Measurements from ENCODE around the gene CDS2. TPM values are rescaled to one million over a fixed set of nuclear protein-coding genes. Genes with fewer than 3 reads are reported as not detected.
A peak's percentile ranks its signal among the peaks of the same experiment; 100 is the strongest.

The CDS2 gene
- total and polyA plus RNA-seq, 2 of the 13 experiments (the other 11 are each of a cell fraction or from before 2014, with no cell fraction given) = 81.3 to 153 TPM

DNA sequence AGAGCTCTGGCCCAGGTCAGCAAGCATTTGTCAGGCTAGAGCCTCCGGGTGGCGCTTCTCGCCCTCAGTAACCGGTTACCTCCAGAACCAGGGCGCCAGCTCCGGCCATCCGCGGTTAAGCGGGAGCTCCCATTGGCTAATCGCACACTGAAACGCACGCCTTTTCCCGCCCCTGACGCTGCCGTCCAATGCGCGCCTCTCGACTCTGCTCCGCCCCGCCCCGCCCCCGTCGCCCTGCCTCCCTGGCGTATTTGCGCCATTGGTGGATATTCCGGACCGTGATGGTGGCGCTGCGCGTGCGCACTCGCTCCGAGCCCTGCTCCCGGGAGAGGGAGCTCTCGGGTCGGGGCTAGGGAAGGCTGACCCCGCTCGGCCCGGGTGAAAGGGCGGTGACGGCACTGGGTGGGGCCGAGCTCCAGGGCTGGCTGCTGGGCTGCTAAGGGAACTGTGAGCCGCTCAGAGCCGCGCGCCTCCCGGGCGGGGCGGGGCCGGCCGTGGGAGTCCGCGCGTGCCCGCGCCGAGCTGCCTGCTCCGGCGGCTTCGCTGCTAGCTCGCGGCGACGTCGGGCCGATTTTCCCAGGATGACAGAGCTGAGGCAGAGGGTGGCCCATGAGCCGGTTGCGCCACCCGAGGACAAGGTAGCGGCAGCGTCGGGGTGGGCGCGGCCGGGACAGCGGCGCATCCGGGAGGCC, at the start of gene CDS2 (continued):
- TF ChIP-seq, protein P1, sequence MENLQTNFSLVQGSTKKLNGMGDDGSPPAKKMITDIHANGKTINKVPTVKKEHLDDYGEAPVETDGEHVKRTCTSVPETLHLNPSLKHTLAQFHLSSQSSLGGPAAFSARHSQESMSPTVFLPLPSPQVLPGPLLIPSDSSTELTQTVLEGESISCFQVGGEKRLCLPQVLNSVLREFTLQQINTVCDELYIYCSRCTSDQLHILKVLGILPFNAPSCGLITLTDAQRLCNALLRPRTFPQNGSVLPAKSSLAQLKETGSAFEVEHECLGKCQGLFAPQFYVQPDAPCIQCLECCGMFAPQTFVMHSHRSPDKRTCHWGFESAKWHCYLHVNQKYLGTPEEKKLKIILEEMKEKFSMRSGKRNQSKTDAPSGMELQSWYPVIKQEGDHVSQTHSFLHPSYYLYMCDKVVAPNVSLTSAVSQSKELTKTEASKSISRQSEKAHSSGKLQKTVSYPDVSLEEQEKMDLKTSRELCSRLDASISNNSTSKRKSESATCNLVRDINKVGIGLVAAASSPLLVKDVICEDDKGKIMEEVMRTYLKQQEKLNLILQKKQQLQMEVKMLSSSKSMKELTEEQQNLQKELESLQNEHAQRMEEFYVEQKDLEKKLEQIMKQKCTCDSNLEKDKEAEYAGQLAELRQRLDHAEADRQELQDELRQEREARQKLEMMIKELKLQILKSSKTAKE (CRISPR knock-in tag; IDR thresholded peaks at IDR 0.05; ENCODE audit: borderline replicate concordance) = no peak; the same call in 1 of the 2 replicates
- TF ChIP-seq TRIM24 (CRISPR knock-in tag; IDR thresholded peaks at IDR 0.05) (no peak), ZFP36L1 (CRISPR knock-in tag; IDR thresholded peaks at IDR 0.05) (peak; percentile 72; the same call in 1 of the 2 replicates), ZNF224 (CRISPR knock-in tag; IDR thresholded peaks at IDR 0.05) (peak; percentile 87), ZNF331 (CRISPR knock-in tag; IDR thresholded peaks at IDR 0.05) (peak; percentile 38), ZNF839 (CRISPR knock-in tag; IDR thresholded peaks at IDR 0.05; ENCODE audit: borderline replicate concordance) (no peak), EZH2 (conservative IDR thresholded peaks at IDR 0.05; ENCODE audit: low read depth, low read length) (no peak), ZFP41 (CRISPR knock-in tag; IDR thresholded peaks at IDR 0.05; ENCODE audit: borderline replicate concordance) (no peak), NRL (CRISPR knock-in tag; IDR thresholded peaks at IDR 0.05; ENCODE audit: borderline replicate concordance) (peak; percentile 66), NR2F1 (CRISPR knock-in tag; IDR thresholded peaks at IDR 0.05) (peak; percentile 95 to 97), HDAC1 (CRISPR knock-in tag; IDR thresholded peaks at IDR 0.05) (peak; percentile 76), NR2F6 (IDR thresholded peaks at IDR 0.05) (peak; percentile 83), NR2F6 (CRISPR knock-in tag; IDR thresholded peaks at IDR 0.05) (peak; percentile 96)
- TF ChIP-seq, protein P2, sequence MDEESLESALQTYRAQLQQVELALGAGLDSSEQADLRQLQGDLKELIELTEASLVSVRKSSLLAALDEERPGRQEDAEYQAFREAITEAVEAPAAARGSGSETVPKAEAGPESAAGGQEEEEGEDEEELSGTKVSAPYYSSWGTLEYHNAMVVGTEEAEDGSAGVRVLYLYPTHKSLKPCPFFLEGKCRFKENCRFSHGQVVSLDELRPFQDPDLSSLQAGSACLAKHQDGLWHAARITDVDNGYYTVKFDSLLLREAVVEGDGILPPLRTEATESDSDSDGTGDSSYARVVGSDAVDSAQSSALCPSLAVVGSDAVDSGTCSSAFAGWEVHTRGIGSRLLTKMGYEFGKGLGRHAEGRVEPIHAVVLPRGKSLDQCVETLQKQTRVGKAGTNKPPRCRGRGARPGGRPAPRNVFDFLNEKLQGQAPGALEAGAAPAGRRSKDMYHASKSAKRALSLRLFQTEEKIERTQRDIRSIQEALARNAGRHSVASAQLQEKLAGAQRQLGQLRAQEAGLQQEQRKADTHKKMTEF (CRISPR knock-in tag; IDR thresholded peaks at IDR 0.05) = peak; percentile 94
- TF ChIP-seq, protein P3, sequence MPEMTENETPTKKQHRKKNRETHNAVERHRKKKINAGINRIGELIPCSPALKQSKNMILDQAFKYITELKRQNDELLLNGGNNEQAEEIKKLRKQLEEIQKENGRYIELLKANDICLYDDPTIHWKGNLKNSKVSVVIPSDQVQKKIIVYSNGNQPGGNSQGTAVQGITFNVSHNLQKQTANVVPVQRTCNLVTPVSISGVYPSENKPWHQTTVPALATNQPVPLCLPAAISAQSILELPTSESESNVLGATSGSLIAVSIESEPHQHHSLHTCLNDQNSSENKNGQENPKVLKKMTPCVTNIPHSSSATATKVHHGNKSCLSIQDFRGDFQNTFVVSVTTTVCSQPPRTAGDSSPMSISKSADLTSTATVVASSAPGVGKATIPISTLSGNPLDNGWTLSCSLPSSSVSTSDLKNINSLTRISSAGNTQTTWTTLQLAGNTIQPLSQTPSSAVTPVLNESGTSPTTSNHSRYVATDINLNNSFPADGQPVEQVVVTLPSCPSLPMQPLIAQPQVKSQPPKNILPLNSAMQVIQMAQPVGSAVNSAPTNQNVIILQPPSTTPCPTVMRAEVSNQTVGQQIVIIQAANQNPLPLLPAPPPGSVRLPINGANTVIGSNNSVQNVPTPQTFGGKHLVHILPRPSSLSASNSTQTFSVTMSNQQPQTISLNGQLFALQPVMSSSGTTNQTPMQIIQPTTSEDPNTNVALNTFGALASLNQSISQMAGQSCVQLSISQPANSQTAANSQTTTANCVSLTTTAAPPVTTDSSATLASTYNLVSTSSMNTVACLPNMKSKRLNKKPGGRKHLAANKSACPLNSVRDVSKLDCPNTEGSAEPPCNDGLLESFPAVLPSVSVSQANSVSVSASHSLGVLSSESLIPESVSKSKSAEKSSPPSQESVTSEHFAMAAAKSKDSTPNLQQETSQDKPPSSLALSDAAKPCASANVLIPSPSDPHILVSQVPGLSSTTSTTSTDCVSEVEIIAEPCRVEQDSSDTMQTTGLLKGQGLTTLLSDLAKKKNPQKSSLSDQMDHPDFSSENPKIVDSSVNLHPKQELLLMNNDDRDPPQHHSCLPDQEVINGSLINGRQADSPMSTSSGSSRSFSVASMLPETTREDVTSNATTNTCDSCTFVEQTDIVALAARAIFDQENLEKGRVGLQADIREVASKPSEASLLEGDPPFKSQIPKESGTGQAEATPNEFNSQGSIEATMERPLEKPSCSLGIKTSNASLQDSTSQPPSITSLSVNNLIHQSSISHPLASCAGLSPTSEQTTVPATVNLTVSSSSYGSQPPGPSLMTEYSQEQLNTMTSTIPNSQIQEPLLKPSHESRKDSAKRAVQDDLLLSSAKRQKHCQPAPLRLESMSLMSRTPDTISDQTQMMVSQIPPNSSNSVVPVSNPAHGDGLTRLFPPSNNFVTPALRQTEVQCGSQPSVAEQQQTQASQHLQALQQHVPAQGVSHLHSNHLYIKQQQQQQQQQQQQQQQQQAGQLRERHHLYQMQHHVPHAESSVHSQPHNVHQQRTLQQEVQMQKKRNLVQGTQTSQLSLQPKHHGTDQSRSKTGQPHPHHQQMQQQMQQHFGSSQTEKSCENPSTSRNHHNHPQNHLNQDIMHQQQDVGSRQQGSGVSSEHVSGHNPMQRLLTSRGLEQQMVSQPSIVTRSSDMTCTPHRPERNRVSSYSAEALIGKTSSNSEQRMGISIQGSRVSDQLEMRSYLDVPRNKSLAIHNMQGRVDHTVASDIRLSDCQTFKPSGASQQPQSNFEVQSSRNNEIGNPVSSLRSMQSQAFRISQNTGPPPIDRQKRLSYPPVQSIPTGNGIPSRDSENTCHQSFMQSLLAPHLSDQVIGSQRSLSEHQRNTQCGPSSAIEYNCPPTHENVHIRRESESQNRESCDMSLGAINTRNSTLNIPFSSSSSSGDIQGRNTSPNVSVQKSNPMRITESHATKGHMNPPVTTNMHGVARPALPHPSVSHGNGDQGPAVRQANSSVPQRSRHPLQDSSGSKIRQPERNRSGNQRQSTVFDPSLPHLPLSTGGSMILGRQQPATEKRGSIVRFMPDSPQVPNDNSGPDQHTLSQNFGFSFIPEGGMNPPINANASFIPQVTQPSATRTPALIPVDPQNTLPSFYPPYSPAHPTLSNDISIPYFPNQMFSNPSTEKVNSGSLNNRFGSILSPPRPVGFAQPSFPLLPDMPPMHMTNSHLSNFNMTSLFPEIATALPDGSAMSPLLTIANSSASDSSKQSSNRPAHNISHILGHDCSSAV (CRISPR knock-in tag; IDR thresholded peaks at IDR 0.05; ENCODE audit: borderline replicate concordance) = peak; percentile 80; the same call in 1 of the 2 replicates
- TF ChIP-seq, protein P4, sequence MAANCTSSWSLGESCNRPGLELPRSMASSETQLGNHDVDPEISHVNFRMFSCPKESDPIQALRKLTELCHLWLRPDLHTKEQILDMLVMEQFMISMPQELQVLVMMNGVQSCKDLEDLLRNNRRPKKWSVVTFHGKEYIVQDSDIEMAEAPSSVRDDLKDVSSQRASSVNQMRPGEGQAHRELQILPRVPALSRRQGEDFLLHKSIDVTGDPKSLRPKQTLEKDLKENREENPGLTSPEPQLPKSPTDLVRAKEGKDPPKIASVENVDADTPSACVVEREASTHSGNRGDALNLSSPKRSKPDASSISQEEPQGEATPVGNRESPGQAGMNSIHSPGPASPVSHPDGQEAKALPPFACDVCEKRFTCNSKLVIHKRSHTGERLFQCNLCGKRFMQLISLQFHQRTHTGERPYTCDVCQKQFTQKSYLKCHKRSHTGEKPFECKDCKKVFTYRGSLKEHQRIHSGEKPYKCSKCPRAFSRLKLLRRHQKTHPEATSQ (CRISPR knock-in tag; IDR thresholded peaks at IDR 0.05; ENCODE audit: borderline replicate concordance) = peak; percentile 85; the same call in 1 of the 2 replicates

Measured in HepG2 (cell line).